H9 (cell line): ENCODE measurements around the gene PARP8. TPM values are rescaled to one million over a fixed set of nuclear protein-coding genes. Genes with fewer than 3 reads are reported as not detected.
A peak's percentile ranks its signal among the peaks of the same experiment; 100 is the strongest.
"Not testable (repeated sequence)": the region's sequence is repeated elsewhere in the genome, so short reads cannot be mapped to it uniquely, and the experiment has no call there.

Experiments used
- DNase-seq: peaks from one replicate; pipeline ENCODE4 v3.0.0-alpha.2; 2017
- H2AFZ ChIP-seq: one replicate; pipeline ENCODE4 v1.6.1; 2013; ENCODE audit warnings: mild to moderate bottlenecking, low read length, control low read depth, moderate library complexity
- H2AK5ac ChIP-seq: 2 replicates; pipeline ENCODE4 v1.6.1; 2013; ENCODE audit warnings: low read length, control low read depth, mixed read lengths; ENCODE audit not compliant: insufficient read length
- H2BK120ac ChIP-seq: one replicate; pipeline ENCODE4 v1.6.1; 2013; ENCODE audit warnings: low read depth, mild to moderate bottlenecking, low read length, control low read depth, inconsistent platforms; ENCODE audit not compliant: poor library complexity, severe bottlenecking
- H2BK12ac ChIP-seq: 2 replicates; pipeline ENCODE4 v1.6.1; 2013; ENCODE audit warnings: low read length, control low read depth, mixed read lengths, low read depth; ENCODE audit not compliant: insufficient read length
- H2BK15ac ChIP-seq: 2 replicates; pipeline ENCODE4 v1.6.1; 2013; ENCODE audit warnings: low read depth, low read length, control low read depth
- H2BK20ac ChIP-seq: one replicate; pipeline ENCODE4 v1.6.1; 2013; ENCODE audit warnings: low read depth, mild to moderate bottlenecking, low read length, control low read depth, inconsistent platforms; ENCODE audit not compliant: poor library complexity, severe bottlenecking
- H2BK5ac ChIP-seq: 2 replicates; pipeline ENCODE4 v1.6.1; 2013; ENCODE audit warnings: low read length, control low read depth, mixed read lengths; ENCODE audit not compliant: insufficient read length
- H3K14ac ChIP-seq: 2 replicates; pipeline ENCODE4 v1.6.1; 2013; ENCODE audit warnings: low read length, control low read depth; ENCODE audit not compliant: insufficient read depth
- H3K18ac ChIP-seq: 2 replicates; pipeline ENCODE4 v1.6.1; 2013; ENCODE audit warnings: low read depth, mild to moderate bottlenecking, mixed read lengths, low read length, control low read depth; ENCODE audit not compliant: insufficient read length
- H3K23ac ChIP-seq: 2 replicates; pipeline ENCODE4 v1.6.1; 2013; ENCODE audit warnings: low read length, control low read depth, mixed read lengths, low read depth; ENCODE audit not compliant: insufficient read length
- H3K23me2 ChIP-seq: 2 replicates; pipeline ENCODE4 v1.6.1; 2013; ENCODE audit warnings: low read depth, mild to moderate bottlenecking, mixed read lengths, low read length, control low read depth; ENCODE audit not compliant: insufficient read length, poor library complexity, severe bottlenecking
- H3K27ac ChIP-seq: 2 replicates; pipeline ENCODE4 v1.5.1; 2013; ENCODE audit warnings: low read length, control low read depth, mixed read lengths, low read depth; ENCODE audit not compliant: insufficient read length
- H3K27me3 ChIP-seq: 2 replicates; pipeline ENCODE4 v1.6.1; 2013; ENCODE audit warnings: low read length, control low read depth, inconsistent platforms; ENCODE audit not compliant: insufficient read depth
- H3K4ac ChIP-seq: 2 replicates; pipeline ENCODE4 v1.6.1; 2013; ENCODE audit warnings: low read depth, mild to moderate bottlenecking, control low read depth, inconsistent platforms, low read length, moderate library complexity
- H3K4me1 ChIP-seq: 2 replicates; pipeline ENCODE4 v1.6.1; 2013; ENCODE audit warnings: low read length, control low read depth, inconsistent platforms; ENCODE audit not compliant: insufficient read depth
- H3K4me2 ChIP-seq: 2 replicates; pipeline ENCODE4 v1.6.1; 2013; ENCODE audit warnings: low read length, control low read depth, mixed read lengths; ENCODE audit not compliant: insufficient read length, insufficient read depth
- H3K56ac ChIP-seq: 2 replicates; pipeline ENCODE4 v1.6.1; 2013; ENCODE audit warnings: low read depth, mild to moderate bottlenecking, mixed read lengths, low read length, control low read depth; ENCODE audit not compliant: insufficient read length
- H3K79me1 ChIP-seq: 2 replicates; pipeline ENCODE4 v1.6.1; 2013; ENCODE audit warnings: low read depth, mild to moderate bottlenecking, moderate library complexity, low read length, control low read depth, inconsistent platforms; ENCODE audit not compliant: insufficient read depth, poor library complexity, severe bottlenecking
- H3K79me2 ChIP-seq: 2 replicates; pipeline ENCODE4 v1.6.1; 2013; ENCODE audit warnings: low read length, control low read depth, inconsistent platforms; ENCODE audit not compliant: insufficient read depth
- H3K9ac ChIP-seq: 2 replicates; pipeline ENCODE4 v1.6.1; 2013; ENCODE audit warnings: low read length, control low read depth, mixed read lengths; ENCODE audit not compliant: insufficient read length; ENCODE audit errors: extremely low read depth
- H3K9me3 ChIP-seq: one replicate; pipeline ENCODE4 v1.6.1; 2013; ENCODE audit warnings: low read depth, low read length, inconsistent platforms; ENCODE audit not compliant: control insufficient read depth
- H3T11ph ChIP-seq: one replicate; pipeline ENCODE4 v1.6.1; 2013; ENCODE audit warnings: mild to moderate bottlenecking, low read length, control low read depth, inconsistent platforms
- H4K20me1 ChIP-seq: one replicate; pipeline ENCODE4 v1.6.1; 2013; ENCODE audit not compliant: control insufficient read depth, insufficient read length, insufficient read depth
- H4K5ac ChIP-seq: 2 replicates; pipeline ENCODE4 v1.6.1; 2013; ENCODE audit warnings: low read depth, mild to moderate bottlenecking, mixed read lengths, low read length, control low read depth; ENCODE audit not compliant: insufficient read length
- H4K8ac ChIP-seq: replicated peaks from 2 replicates; pipeline ENCODE4 v1.6.1; 2013; ENCODE audit warnings: low read length, control low read depth, mixed read lengths, low read depth; ENCODE audit not compliant: insufficient read length
- H4K91ac ChIP-seq: 2 replicates; pipeline ENCODE4 v1.6.1; 2013; ENCODE audit warnings: low read depth, mild to moderate bottlenecking, moderate library complexity, mixed read lengths, low read length, control low read depth; ENCODE audit not compliant: insufficient read length
- H3K27ac Mint-ChIP-seq, 3 experiments: 2 replicates in 2 of 3; 3 replicates in 1 of 3; pipeline ENCODE4 v1.8.0; 2020 to 2021; ENCODE audit warnings: mixed read lengths in 3 of 3, mild to moderate bottlenecking in 1 of 3, moderate library complexity in 1 of 3
- H3K27me3 Mint-ChIP-seq: 2 replicates; pipeline ENCODE4 v1.8.0; 2021; ENCODE audit warnings: low read depth, mild to moderate bottlenecking, moderate library complexity, mixed read lengths
- H3K36me3 Mint-ChIP-seq, 3 experiments: 2 replicates in 2 of 3; 3 replicates in 1 of 3; pipeline ENCODE4 v1.8.0; 2020 to 2021; ENCODE audit warnings: low read depth in 3 of 3, mixed read lengths in 3 of 3; ENCODE audit not compliant: insufficient read depth in 1 of 3
- H3K4me1 Mint-ChIP-seq, 2 experiments: 2 replicates each; pipeline ENCODE4 v1.8.0; 2020; ENCODE audit warnings: mixed read lengths in 2 of 2
- H3K4me3 Mint-ChIP-seq, 2 experiments: 2 replicates in 1 of 2; 3 replicates in 1 of 2; pipeline ENCODE4 v1.8.0; 2020 to 2021; ENCODE audit warnings: mild to moderate bottlenecking in 2 of 2, mixed read lengths in 2 of 2, moderate library complexity in 1 of 2
- H3K9me3 Mint-ChIP-seq, 2 experiments: 2 replicates in 1 of 2; 3 replicates in 1 of 2; pipeline ENCODE4 v1.8.0; 2020; ENCODE audit warnings: mild to moderate bottlenecking in 2 of 2, mixed read lengths in 2 of 2, moderate library complexity in 1 of 2
- CTCF ChIP-seq: fragments of 200-600 bp; sonication (generic); conservative IDR thresholded peaks from 3 replicates; pipeline ENCODE4 v1.8.0; 2021; ENCODE audit warnings: antibody characterized with exemption, mild to moderate bottlenecking
- WGBS: extraction: QIAGEN DNeasy Blood & Tissue Kit; methylation state at CpG from one replicate; pipeline ENCODE4 v1.1.7; 2013; ENCODE audit warnings: missing lambda C conversion rate, low lambda C conversion rate, mixed read lengths; ENCODE audit not compliant: insufficient read length; ENCODE audit errors: extremely low coverage; 5-methylcytosine and 5-hydroxymethylcytosine counted together
- total RNA-seq: library from RNA; stranded (reverse); gene quantifications from 2 replicates; pipeline ENCODE4 v1.2.1, GENCODE V29; 2021

Gene PARP8
- total RNA-seq, 1 experiment from 2014 or later: 34.0 TPM

- Histone ChIP-seq H2BK120ac (no peak overlapping the region), H3K56ac (no peak overlapping the region), H3K14ac (no peak overlapping the region), H3K4me2 (no peak overlapping the region), H3T11ph (no peak overlapping the region), H2BK20ac (no peak overlapping the region), H4K20me1 (no peaks in the 10 kb centered on the region), H3K4me1 (no peaks in the 10 kb centered on the region), H3K9ac (no peak overlapping the region), H3K18ac (no peak overlapping the region), H3K23me2 (no peaks in the 10 kb centered on the region), H2AFZ (no peak overlapping the region), H3K23ac (no peak overlapping the region), H3K27ac (no peak overlapping the region), H4K5ac (no peak overlapping the region), H2AK5ac (no peak overlapping the region), H2BK15ac (no peak overlapping the region), H4K91ac (no peak overlapping the region), H3K79me2 (no peaks in the 10 kb centered on the region), H2BK5ac (no peak overlapping the region), H3K27me3 (no peaks in the 10 kb centered on the region), H4K8ac (no peak overlapping the region), H3K9me3 (no peaks in the 10 kb centered on the region), H3K79me1 (no peaks in the 10 kb centered on the region), H3K4ac (no peak overlapping the region), H2BK12ac (no peak overlapping the region)
- no peak for TF ChIP-seq CTCF
- no peaks in the 10 kb centered on the region for H3K27me3 Mint-ChIP-seq
- peaks cover 0 to 6% (median 0%) of the 10 kb centered on the region in 3 experiments; a peak in 4 of 7 replicates for H3K36me3 Mint-ChIP-seq
- H3K4me1 Mint-ChIP-seq: no peaks in the 10 kb centered on the region
- H3K9me3 Mint-ChIP-seq: peaks cover 13% of the 10 kb centered on the region in 2 experiments
- no peak overlapping the region for H3K27ac Mint-ChIP-seq
- DNase-seq: peak; percentile 29
- H3K4me3 Mint-ChIP-seq: no peak overlapping the region; a peak in 1 of 5 replicates
- no CpG with 5 or more reads among the region's 3 CpGs for WGBS
Observed at GRCh38 chr5:50623666-50624065, 42.8 kb upstream of the PARP8 start.

- not testable (repeated sequence) for H3K27ac Mint-ChIP-seq
Observed at GRCh38 chr5:50634866-50635265, 31.6 kb upstream of the PARP8 start.

More at GRCh38 chr5:50634866-50635265, 31.6 kb upstream of the PARP8 start:
- H3K18ac ChIP-seq, H3K56ac ChIP-seq, H3K79me2 ChIP-seq, H2BK120ac ChIP-seq, H3K27me3 ChIP-seq, H2BK20ac ChIP-seq, H3K36me3 Mint-ChIP-seq, H3K9ac ChIP-seq, H3K9me3 Mint-ChIP-seq, DNase-seq, H2BK5ac ChIP-seq, H2BK12ac ChIP-seq, H4K8ac ChIP-seq, H3T11ph ChIP-seq, H3K27ac ChIP-seq, H4K91ac ChIP-seq, H4K20me1 ChIP-seq, H4K5ac ChIP-seq, H3K9me3 ChIP-seq, H3K4ac ChIP-seq, H3K4me1 ChIP-seq, H3K4me2 ChIP-seq, H3K79me1 ChIP-seq, H3K23me2 ChIP-seq, H3K4me3 Mint-ChIP-seq, H3K23ac ChIP-seq, H3K14ac ChIP-seq, H3K4me1 Mint-ChIP-seq, H3K27me3 Mint-ChIP-seq, H2AK5ac ChIP-seq, H2BK15ac ChIP-seq, H2AFZ ChIP-seq: not testable (repeated sequence)
- WGBS: no CpG with 5 or more reads among the region's 2 CpGs
